ENCODE results near the gene CSTF3.
"Not testable (repeated sequence)": the region's sequence is repeated elsewhere in the genome, so short reads cannot be mapped to it uniquely, and the experiment has no call there.

CSTF3 gene

DNA sequence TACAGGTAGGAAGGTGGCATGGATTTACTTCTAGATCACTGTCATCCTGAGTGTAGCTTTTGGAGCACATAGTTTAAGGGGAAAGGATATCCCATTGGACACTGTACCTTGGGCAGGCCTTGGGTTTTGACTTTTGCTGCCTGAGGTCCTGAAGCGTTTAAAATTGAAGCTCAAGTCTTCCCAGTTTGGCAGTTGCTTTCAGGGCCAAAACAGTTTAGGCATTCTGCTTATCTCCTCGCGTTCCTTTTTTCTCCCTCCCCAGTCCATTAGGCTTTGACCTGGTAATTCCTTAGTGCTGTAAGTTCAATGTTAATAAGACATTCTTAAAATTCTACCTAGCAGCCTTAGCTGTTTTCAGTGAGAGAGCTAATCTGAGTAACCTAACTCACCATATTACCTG is 35.7 kb downstream of the CSTF3 start:
- H3K4me1 ChIP-seq (ENCODE audit: control insufficient read depth, low read depth, low read length), result no peaks in the 10 kb centered on the region
- H3K79me1 ChIP-seq (ENCODE audit: low read length), result no peaks in the 10 kb centered on the region
- H4K5ac ChIP-seq (ENCODE audit: low read length), result no peak overlapping the region
- H3K18ac ChIP-seq (ENCODE audit: low read length), result no peak overlapping the region
- H3K56ac ChIP-seq (ENCODE audit: low read length), result no peak overlapping the region
- H3K4ac ChIP-seq (ENCODE audit: low read depth, low read length), result no peak overlapping the region
- no peak overlapping the region for H4K8ac ChIP-seq (ENCODE audit: low read depth, low read length)
- H3K9ac ChIP-seq (ENCODE audit: low read length), result no peak overlapping the region
- no peaks in the 10 kb centered on the region for H3K79me2 ChIP-seq (ENCODE audit: control insufficient read depth, insufficient read depth, low read length)
- H3K36me3 ChIP-seq (ENCODE audit: control insufficient read depth, insufficient read depth, low read length), result no peaks in the 10 kb centered on the region
- DNase-seq, result peak; percentile 21
- H2AK5ac ChIP-seq (ENCODE audit: low read length), result no peak overlapping the region
- no peak overlapping the region for H2BK15ac ChIP-seq (replicated peaks; ENCODE audit: low read depth)
- H3K4me2 ChIP-seq (ENCODE audit: low read length), result no peak overlapping the region
- no peak overlapping the region for H3K4me3 ChIP-seq (ENCODE audit: low read length)
- no peak overlapping the region for H2BK5ac ChIP-seq (ENCODE audit: low read length)
- H3K23ac ChIP-seq (ENCODE audit: low read length), result no peak overlapping the region
- H3K27me3 ChIP-seq (ENCODE audit: insufficient read depth, low read length, poor library complexity), result no peaks in the 10 kb centered on the region
- no peak overlapping the region for H3K27ac ChIP-seq (ENCODE audit: low read depth, low read length)
- WGBS (ENCODE audit: extremely low coverage, insufficient coverage, low lambda C conversion rate), result no CpG with 5 or more reads among the region's 3 CpGs
- H2BK120ac ChIP-seq (ENCODE audit: low read depth, low read length), result no peak overlapping the region

DNA sequence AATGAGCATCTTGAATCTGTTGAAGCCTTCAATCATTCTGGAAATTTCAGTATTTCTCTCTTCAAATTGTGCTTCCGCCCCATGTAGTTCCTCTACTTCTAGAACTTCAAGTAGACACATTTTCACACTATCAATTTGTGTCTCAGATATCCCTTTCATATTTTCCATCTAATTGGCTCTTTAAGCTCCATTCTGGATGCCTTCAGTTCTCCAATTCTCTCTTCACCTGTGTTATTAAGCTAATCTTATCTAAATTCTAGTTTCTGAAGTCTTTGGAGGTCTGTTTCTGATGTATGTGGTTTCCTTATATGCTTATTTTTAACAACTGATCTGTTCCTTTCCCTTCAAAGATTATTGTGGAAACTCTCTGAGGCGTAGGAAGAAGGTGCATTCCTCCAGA is 36.3 kb downstream of the CSTF3 start:
- Histone ChIP-seq H3K23ac (ENCODE audit: low read length) (no peak overlapping the region), H3K79me1 (ENCODE audit: low read length) (no peaks in the 10 kb centered on the region), H4K5ac (ENCODE audit: low read length) (no peak overlapping the region), H3K4me2 (ENCODE audit: low read length) (no peak overlapping the region), H3K4ac (ENCODE audit: low read depth, low read length) (no peak overlapping the region), H3K36me3 (ENCODE audit: control insufficient read depth, insufficient read depth, low read length) (no peaks in the 10 kb centered on the region), H4K8ac (ENCODE audit: low read depth, low read length) (no peak overlapping the region), H3K9ac (ENCODE audit: low read length) (no peak overlapping the region), H3K4me1 (ENCODE audit: control insufficient read depth, low read depth, low read length) (no peaks in the 10 kb centered on the region), H3K27me3 (ENCODE audit: insufficient read depth, low read length, poor library complexity) (no peaks in the 10 kb centered on the region), H2AK5ac (ENCODE audit: low read length) (no peak overlapping the region), H3K79me2 (ENCODE audit: control insufficient read depth, insufficient read depth, low read length) (no peaks in the 10 kb centered on the region), H3K4me3 (ENCODE audit: low read length) (no peak overlapping the region), H3K56ac (ENCODE audit: low read length) (no peak overlapping the region), H2BK5ac (ENCODE audit: low read length) (no peak overlapping the region), H2BK120ac (ENCODE audit: low read depth, low read length) (no peak overlapping the region), H3K18ac (ENCODE audit: low read length) (no peak overlapping the region), H3K27ac (ENCODE audit: low read depth, low read length) (no peak overlapping the region), H2BK15ac (replicated peaks; ENCODE audit: low read depth) (no peak overlapping the region)
- WGBS (ENCODE audit: extremely low coverage, insufficient coverage, low lambda C conversion rate), result no CpG with 5 or more reads among the region's 2 CpGs
- DNase-seq, result no peak

DNA sequence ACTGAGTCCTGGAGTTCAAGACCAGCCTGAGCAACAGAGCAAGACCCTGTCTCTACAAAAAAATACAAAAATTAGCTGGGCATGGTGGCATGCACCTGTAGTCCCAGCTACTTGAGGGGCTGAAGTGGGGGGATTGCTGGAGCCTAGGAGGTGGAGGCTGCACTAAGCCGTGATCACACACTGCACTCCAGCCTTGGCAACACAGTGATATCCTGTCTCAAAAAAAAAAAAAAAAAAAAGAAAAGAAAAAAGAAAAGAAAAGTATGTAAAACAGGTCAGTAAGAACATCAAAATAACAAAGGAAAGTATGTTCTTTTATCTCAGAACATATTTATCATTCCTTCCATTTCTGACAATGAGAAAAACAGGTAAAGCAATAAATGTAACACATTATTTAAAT is 38.6 kb downstream of the CSTF3 start:
- not testable (repeated sequence) for H3K79me2 ChIP-seq (ENCODE audit: control insufficient read depth, insufficient read depth, low read length); H3K36me3 ChIP-seq (ENCODE audit: control insufficient read depth, insufficient read depth, low read length); H2BK5ac ChIP-seq (ENCODE audit: low read length); H3K4ac ChIP-seq (ENCODE audit: low read depth, low read length); H3K23ac ChIP-seq (ENCODE audit: low read length); H4K5ac ChIP-seq (ENCODE audit: low read length); H3K18ac ChIP-seq (ENCODE audit: low read length); H2BK120ac ChIP-seq (ENCODE audit: low read depth, low read length); H4K8ac ChIP-seq (ENCODE audit: low read depth, low read length); H2AK5ac ChIP-seq (ENCODE audit: low read length); H3K4me2 ChIP-seq (ENCODE audit: low read length); H3K79me1 ChIP-seq (ENCODE audit: low read length); H2BK15ac ChIP-seq (replicated peaks; ENCODE audit: low read depth); H3K9ac ChIP-seq (ENCODE audit: low read length); H3K27ac ChIP-seq (ENCODE audit: low read depth, low read length); H3K4me3 ChIP-seq (ENCODE audit: low read length); H3K56ac ChIP-seq (ENCODE audit: low read length); H3K4me1 ChIP-seq (ENCODE audit: control insufficient read depth, low read depth, low read length); DNase-seq; H3K27me3 ChIP-seq (ENCODE audit: insufficient read depth, low read length, poor library complexity)
- WGBS (ENCODE audit: extremely low coverage, insufficient coverage, low lambda C conversion rate), result no CpG with 5 or more reads among the region's 1 CpG

DNA sequence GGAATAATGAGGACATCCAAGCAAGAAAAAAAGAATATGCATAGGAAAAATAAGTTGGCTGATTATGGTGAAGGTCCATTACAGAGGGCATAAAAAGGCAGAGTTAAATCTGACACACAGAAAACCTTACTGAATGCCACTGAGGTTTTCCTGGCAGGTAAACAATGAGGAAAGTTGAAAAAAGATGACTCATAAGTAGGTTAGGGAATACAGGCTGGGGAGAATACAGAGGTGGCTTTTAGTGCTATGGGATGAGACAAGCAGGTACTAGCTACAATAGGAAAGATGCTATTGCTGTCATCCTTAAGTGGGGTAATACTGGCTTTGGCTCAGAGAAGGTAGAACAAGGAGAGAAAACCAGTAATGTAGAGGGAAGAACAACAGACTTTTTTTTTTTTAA is 44.7 kb downstream of the CSTF3 start:
- no peak overlapping the region for H4K5ac ChIP-seq (ENCODE audit: low read length)
- no peak overlapping the region for H2BK15ac ChIP-seq (replicated peaks; ENCODE audit: low read depth)
- H3K79me2 ChIP-seq (ENCODE audit: control insufficient read depth, insufficient read depth, low read length), result no peaks in the 10 kb centered on the region
- DNase-seq, result peak; percentile 39
- no peak overlapping the region for H3K4ac ChIP-seq (ENCODE audit: low read depth, low read length)
- no peak overlapping the region for H2AK5ac ChIP-seq (ENCODE audit: low read length)
- no peak overlapping the region for H3K27ac ChIP-seq (ENCODE audit: low read depth, low read length)
- no peak overlapping the region for H3K18ac ChIP-seq (ENCODE audit: low read length)
- no peak overlapping the region for H4K8ac ChIP-seq (ENCODE audit: low read depth, low read length)
- H2BK120ac ChIP-seq (ENCODE audit: low read depth, low read length), result no peak overlapping the region
- H3K79me1 ChIP-seq (ENCODE audit: low read length), result no peaks in the 10 kb centered on the region
- H3K23ac ChIP-seq (ENCODE audit: low read length), result no peak overlapping the region
- H3K36me3 ChIP-seq (ENCODE audit: control insufficient read depth, insufficient read depth, low read length), result no peaks in the 10 kb centered on the region
- no peaks in the 10 kb centered on the region for H3K4me1 ChIP-seq (ENCODE audit: control insufficient read depth, low read depth, low read length)
- no peak overlapping the region for H3K4me3 ChIP-seq (ENCODE audit: low read length)
- no peak overlapping the region for H3K9ac ChIP-seq (ENCODE audit: low read length)
- no peaks in the 10 kb centered on the region for H3K27me3 ChIP-seq (ENCODE audit: insufficient read depth, low read length, poor library complexity)
- no peak overlapping the region for H3K4me2 ChIP-seq (ENCODE audit: low read length)
- H3K56ac ChIP-seq (ENCODE audit: low read length), result no peak overlapping the region
- no peak overlapping the region for H2BK5ac ChIP-seq (ENCODE audit: low read length)

DNA sequence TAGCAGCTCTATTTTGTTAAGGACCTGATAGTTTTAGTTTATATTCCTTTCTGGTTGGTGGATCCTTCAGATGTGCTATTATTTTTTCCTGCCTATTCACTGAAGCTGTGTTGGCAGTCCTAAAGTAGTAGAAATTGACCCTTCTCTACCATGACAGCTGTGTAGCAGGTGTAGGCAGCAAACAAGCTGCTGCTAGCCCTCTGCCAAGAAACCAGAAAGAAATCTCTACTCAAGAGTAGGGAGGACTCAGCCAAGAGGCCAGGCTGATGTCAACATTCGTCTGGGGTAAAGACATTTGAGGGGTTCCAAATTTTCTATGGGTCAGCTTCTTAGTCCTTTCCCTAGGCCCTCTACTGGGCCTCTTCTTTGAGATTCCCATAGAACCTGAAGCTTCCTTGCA is 51.2 kb downstream of the CSTF3 start:
- Histone ChIP-seq H3K4me1 (ENCODE audit: control insufficient read depth, low read depth, low read length) (no peaks in the 10 kb centered on the region), H3K18ac (ENCODE audit: low read length) (no peak overlapping the region), H3K27ac (ENCODE audit: low read depth, low read length) (no peak overlapping the region), H3K36me3 (ENCODE audit: control insufficient read depth, insufficient read depth, low read length) (no peaks in the 10 kb centered on the region), H3K4ac (ENCODE audit: low read depth, low read length) (no peak overlapping the region), H3K9ac (ENCODE audit: low read length) (no peak overlapping the region), H3K27me3 (ENCODE audit: insufficient read depth, low read length, poor library complexity) (no peaks in the 10 kb centered on the region), H3K79me1 (ENCODE audit: low read length) (no peaks in the 10 kb centered on the region), H3K79me2 (ENCODE audit: control insufficient read depth, insufficient read depth, low read length) (no peaks in the 10 kb centered on the region), H3K4me2 (ENCODE audit: low read length) (no peak overlapping the region), H3K56ac (ENCODE audit: low read length) (no peak overlapping the region), H4K8ac (ENCODE audit: low read depth, low read length) (no peak overlapping the region), H2BK15ac (replicated peaks; ENCODE audit: low read depth) (no peak overlapping the region), H4K5ac (ENCODE audit: low read length) (no peak overlapping the region), H2BK120ac (ENCODE audit: low read depth, low read length) (no peak overlapping the region), H2BK5ac (ENCODE audit: low read length) (no peak overlapping the region), H2AK5ac (ENCODE audit: low read length) (no peak overlapping the region), H3K23ac (ENCODE audit: low read length) (no peak overlapping the region), H3K4me3 (ENCODE audit: low read length) (no peak overlapping the region)
- no CpG with 5 or more reads among the region's 1 CpG for WGBS (ENCODE audit: extremely low coverage, insufficient coverage, low lambda C conversion rate)
- DNase-seq, result no peak

DNA sequence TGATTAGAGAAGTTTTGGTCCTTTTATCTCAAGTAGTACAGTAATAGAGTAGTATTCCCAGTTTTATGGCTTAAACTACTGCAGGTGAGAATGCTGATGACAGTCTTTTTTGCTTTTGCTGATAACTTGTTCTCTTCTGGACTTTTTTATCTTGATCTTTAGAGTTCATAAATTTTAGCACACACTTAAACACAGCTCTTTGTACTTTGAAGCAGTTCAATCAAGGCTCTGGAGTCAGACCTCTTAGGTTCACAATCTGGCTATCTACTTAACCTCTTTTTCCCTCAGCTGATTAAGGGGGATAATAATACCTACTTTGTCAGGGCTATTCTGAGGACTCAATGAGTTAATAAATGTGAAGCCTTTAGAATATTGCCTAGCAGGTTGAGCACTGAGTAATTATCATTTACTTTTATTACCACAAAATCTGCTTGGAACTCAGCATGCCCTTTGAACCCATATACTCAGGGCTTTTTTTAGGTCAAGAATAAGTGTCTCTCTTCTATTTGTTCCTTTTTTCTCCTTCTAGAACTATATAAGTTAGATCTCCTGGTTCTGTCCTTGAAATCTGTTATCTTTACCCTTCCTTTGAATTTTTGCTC is 51.9 kb downstream of the CSTF3 start:
- H2BK15ac ChIP-seq (replicated peaks; ENCODE audit: low read depth), result no peak overlapping the region
- H3K4me1 ChIP-seq (ENCODE audit: control insufficient read depth, low read depth, low read length), result no peaks in the 10 kb centered on the region
- H3K9ac ChIP-seq (ENCODE audit: low read length), result no peak overlapping the region
- no peak overlapping the region for H3K4me2 ChIP-seq (ENCODE audit: low read length)
- H2BK5ac ChIP-seq (ENCODE audit: low read length), result no peak overlapping the region
- no peak overlapping the region for H4K8ac ChIP-seq (ENCODE audit: low read depth, low read length)
- no peak overlapping the region for H2AK5ac ChIP-seq (ENCODE audit: low read length)
- H3K23ac ChIP-seq (ENCODE audit: low read length), result no peak overlapping the region
- no peak overlapping the region for H3K4ac ChIP-seq (ENCODE audit: low read depth, low read length)
- no peak for DNase-seq
- no peaks in the 10 kb centered on the region for H3K36me3 ChIP-seq (ENCODE audit: control insufficient read depth, insufficient read depth, low read length)
- no peak overlapping the region for H3K18ac ChIP-seq (ENCODE audit: low read length)
- H4K5ac ChIP-seq (ENCODE audit: low read length), result no peak overlapping the region
- H2BK120ac ChIP-seq (ENCODE audit: low read depth, low read length), result no peak overlapping the region
- no peaks in the 10 kb centered on the region for H3K79me2 ChIP-seq (ENCODE audit: control insufficient read depth, insufficient read depth, low read length)
- H3K79me1 ChIP-seq (ENCODE audit: low read length), result no peaks in the 10 kb centered on the region
- H3K27me3 ChIP-seq (ENCODE audit: insufficient read depth, low read length, poor library complexity), result no peaks in the 10 kb centered on the region
- H3K27ac ChIP-seq (ENCODE audit: low read depth, low read length), result no peak overlapping the region
- H3K4me3 ChIP-seq (ENCODE audit: low read length), result no peak overlapping the region
- H3K56ac ChIP-seq (ENCODE audit: low read length), result no peak overlapping the region
